HG03025 (cell line): ENCODE data around the gene MUSTN1.

Experiments used
- ATAC-seq: cut with Tn5 transposase; IDR thresholded peaks from one replicate; pipeline ENCODE4 v1.9.1; 2021; ENCODE audit warnings: mild to moderate bottlenecking, moderate library complexity; ENCODE audit not compliant: unreplicated experiment, low FRiP score

The MUSTN1 gene

GRCh38 chr3:52809662-52810377, 25.0 kb downstream of the MUSTN1 start:
- ATAC-seq: no peak

- ATAC-seq: no peak
These were observed 25.7 kb downstream of the MUSTN1 start for GRCh38 chr3:52809149-52809548.

- no peak for ATAC-seq
These were observed 29.4 kb downstream of the MUSTN1 start for GRCh38 chr3:52805270-52806039.

- no peak for ATAC-seq
These were observed 33.0 kb downstream of the MUSTN1 start for GRCh38 chr3:52801839-52802238.

- ATAC-seq: no peak
These were observed 34.7 kb downstream of the MUSTN1 start for GRCh38 chr3:52800079-52800478.

GRCh38 chr3:52798978-52799476, 35.8 kb downstream of the MUSTN1 start:
- ATAC-seq: no peak

GRCh38 chr3:52798376-52798977, 36.3 kb downstream of the MUSTN1 start:
- ATAC-seq: no peak

- ATAC-seq: no peak
These were observed 38.4 kb downstream of the MUSTN1 start for GRCh38 chr3:52796411-52796810.

GRCh38 chr3:52795298-52795900, 39.4 kb downstream of the MUSTN1 start:
- no peak for ATAC-seq

- ATAC-seq: no peak
These were observed 40.2 kb downstream of the MUSTN1 start, which contains the start of gene ITIH3 for GRCh38 chr3:52794612-52795099. ITIH3 (plus strand) TSS chr3:52794796; CDS start chr3:52794804, 8 bp downstream.

- no peak for ATAC-seq
These were observed 40.9 kb downstream of the MUSTN1 start for GRCh38 chr3:52793702-52794611.

- no peak for ATAC-seq
These were observed 41.7 kb downstream of the MUSTN1 start for GRCh38 chr3:52792961-52793695.

- ATAC-seq: no peak
These were observed 42.4 kb downstream of the MUSTN1 start for GRCh38 chr3:52792413-52792812.

GRCh38 chr3:52791928-52792327, 42.9 kb downstream of the MUSTN1 start:
- no peak for ATAC-seq

- ATAC-seq: no peak
These were observed 43.5 kb downstream of the MUSTN1 start for GRCh38 chr3:52791366-52791765.

- no peak for ATAC-seq
These were observed 44.1 kb downstream of the MUSTN1 start for GRCh38 chr3:52790741-52791140.

GRCh38 chr3:52790337-52790736, 44.5 kb downstream of the MUSTN1 start:
- no peak for ATAC-seq

- no peak for ATAC-seq
These were observed 45.1 kb downstream of the MUSTN1 start for GRCh38 chr3:52789746-52790040.
